Stimulated activated CD4-positive, alpha-beta T cell treated with anti-CD3 and anti-CD28 coated beads, TNF-alpha, amount 100 ng/mL, for 1 hour (primary cell): ENCODE results near the gene EIF2AK2.

Source experiments
- DNase-seq, 3 donors: peaks; one replicate each; pipeline ENCODE4 v3.0.0-alpha.2; 2020; ENCODE audit warnings: low read depth in 3 of 3, low spot score in 1 of 3

EIF2AK2 gene

GRCh38 chr2:37104178-37104577 is 52.6 kb downstream of the EIF2AK2 start:
- no peak for DNase-seq

GRCh38 chr2:37102588-37102987 is 54.2 kb downstream of the EIF2AK2 start:
- no peak for DNase-seq

GRCh38 chr2:37100054-37100453 is 56.7 kb downstream of the EIF2AK2 start:
- DNase-seq: no peak

- DNase-seq: no peak
Observed at GRCh38 chr2:37098416-37099118, 58.2 kb downstream of the EIF2AK2 start.

GRCh38 chr2:37096568-37096967 is 60.2 kb downstream of the EIF2AK2 start:
- DNase-seq: no peak

GRCh38 chr2:37091873-37092272 is 64.9 kb downstream of the EIF2AK2 start:
- DNase-seq: no peak

GRCh38 chr2:37090019-37090477 is 66.7 kb downstream of the EIF2AK2 start:
- DNase-seq: no peak

GRCh38 chr2:37085731-37086147 is 71.0 kb downstream of the EIF2AK2 start:
- no peak for DNase-seq

GRCh38 chr2:37084797-37085196 is 72.0 kb downstream of the EIF2AK2 start:
- no peak for DNase-seq

- DNase-seq: peak; percentile 83 to 87 (median 86)
Observed at GRCh38 chr2:37083873-37084794, 72.6 kb downstream of the EIF2AK2 start, which contains the start of the genes GPATCH11 and HEATR5B. TSS of gene GPATCH11 (plus strand) at chr2:37084518. CDS start at chr2:37088382, 3,864 bp downstream. TSS of gene HEATR5B (minus strand) at chr2:37084372. CDS start at chr2:37083414, 958 bp downstream.

- DNase-seq: no peak
Observed at GRCh38 chr2:37080689-37081088, 76.1 kb downstream of the EIF2AK2 start.

- no peak for DNase-seq
Observed at GRCh38 chr2:37080266-37080665, 76.5 kb downstream of the EIF2AK2 start.

GRCh38 chr2:37070931-37071330 is 85.8 kb downstream of the EIF2AK2 start:
- no peak for DNase-seq

GRCh38 chr2:37068686-37069085 is 88.1 kb downstream of the EIF2AK2 start:
- DNase-seq: no peak

- no peak for DNase-seq
Observed at GRCh38 chr2:37061776-37062175, 95.0 kb downstream of the EIF2AK2 start.

GRCh38 chr2:37061013-37061711 is 95.6 kb downstream of the EIF2AK2 start:
- no peak for DNase-seq

- DNase-seq: no peak
Observed at GRCh38 chr2:37060446-37060845, 96.3 kb downstream of the EIF2AK2 start.

- DNase-seq: no peak
Observed at GRCh38 chr2:37059841-37060240, 96.9 kb downstream of the EIF2AK2 start.

- no peak for DNase-seq
Observed at GRCh38 chr2:37052600-37053332, 104.0 kb downstream of the EIF2AK2 start.
